Measurements from ENCODE around the gene ALDH16A1. TPM values are rescaled to one million over a fixed set of nuclear protein-coding genes. Genes with fewer than 3 reads are reported as not detected.

Gene ALDH16A1
- 2.2 and 2.8 TPM in 2 replicates for polyA plus RNA-seq

DNA sequence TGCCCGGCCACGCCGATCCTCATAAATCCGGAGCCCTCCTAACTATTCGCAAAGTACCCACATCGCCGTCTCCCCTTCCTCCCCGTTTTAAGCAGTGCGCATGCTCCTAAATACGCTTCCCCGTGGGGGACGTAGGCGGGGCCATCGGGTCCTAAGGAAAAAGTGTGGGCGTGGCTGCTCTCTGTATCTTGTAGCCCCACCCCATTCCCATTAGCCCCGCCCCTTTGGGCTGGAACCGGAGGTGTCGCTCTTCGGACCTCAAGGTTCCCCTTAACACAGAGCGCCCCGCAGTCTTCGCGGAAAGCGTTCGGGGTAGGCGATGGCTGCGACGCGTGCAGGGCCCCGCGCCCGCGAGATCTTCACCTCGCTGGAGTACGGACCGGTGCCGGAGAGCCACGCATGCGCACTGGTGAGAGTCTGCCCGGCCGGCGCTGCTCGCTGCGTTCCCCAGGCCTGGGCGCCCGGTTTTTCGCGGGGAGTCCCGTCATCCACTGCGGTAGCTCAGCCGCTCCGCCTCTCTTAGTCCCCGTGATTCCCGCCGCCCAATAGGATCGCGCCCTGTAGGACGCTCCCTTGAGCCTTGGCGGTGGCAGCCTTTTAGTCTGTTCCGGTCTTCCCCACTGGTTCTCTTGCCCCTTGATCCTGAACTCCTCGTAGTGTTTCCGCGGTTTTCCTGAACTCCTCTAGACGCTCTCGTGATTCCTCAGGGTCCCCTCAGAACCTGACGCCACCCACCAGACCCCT lies at the start of gene ALDH16A1:
ALDH16A1 (plus strand) TSS at position 213 of the 744 bp plus-strand sequence; CDS start at position 320, 107 bp downstream.

DNA sequence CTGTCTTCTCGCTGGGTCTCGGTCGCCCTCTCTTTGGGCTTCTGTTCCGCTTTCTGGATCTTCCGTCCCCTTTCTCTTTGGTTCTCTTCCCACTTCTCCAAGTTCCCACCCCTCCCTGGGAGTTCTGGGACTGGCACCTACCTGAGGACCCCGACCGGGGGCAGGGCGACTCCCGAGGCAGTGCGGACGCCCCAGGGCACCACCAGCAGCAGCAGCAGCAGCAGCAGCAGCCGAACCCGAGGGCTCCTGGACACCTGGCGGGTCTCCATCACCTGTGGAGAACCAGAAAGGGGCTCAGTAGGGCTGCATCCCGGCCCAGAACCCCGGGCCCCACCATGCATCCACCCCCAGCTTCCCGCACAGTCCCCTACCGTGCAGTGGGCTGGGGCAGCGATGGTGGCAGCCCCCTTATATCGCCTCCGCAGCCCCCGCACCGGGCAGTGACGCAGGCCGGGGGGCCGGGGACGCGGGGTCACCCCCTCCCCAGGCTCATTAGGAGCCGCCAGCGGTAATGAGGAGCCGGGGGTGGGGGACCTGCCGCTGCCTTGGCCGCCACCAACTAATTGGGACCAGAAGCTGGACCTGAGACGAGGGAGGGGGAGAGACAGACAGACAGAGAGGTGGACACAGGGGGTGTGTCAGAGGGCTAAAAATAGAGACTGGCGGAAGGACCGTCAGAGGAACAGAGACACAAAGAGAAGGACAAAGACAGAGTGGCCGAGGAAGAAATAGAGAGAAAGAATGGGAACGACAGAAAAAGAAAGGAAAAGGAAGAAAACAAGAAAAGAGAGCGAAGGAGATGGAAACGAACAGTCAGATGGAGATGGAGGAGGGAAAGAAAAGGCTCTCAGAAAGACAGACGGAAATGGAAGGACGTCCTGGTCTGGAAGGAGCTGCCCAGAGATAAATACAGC lies 29.7 kb upstream of the ALDH16A1 start, which contains the start of gene PTH2:
PTH2 (minus strand) TSS at position 371 of the 914 bp plus-strand sequence; CDS start at position 269, 102 bp downstream.

DNA sequence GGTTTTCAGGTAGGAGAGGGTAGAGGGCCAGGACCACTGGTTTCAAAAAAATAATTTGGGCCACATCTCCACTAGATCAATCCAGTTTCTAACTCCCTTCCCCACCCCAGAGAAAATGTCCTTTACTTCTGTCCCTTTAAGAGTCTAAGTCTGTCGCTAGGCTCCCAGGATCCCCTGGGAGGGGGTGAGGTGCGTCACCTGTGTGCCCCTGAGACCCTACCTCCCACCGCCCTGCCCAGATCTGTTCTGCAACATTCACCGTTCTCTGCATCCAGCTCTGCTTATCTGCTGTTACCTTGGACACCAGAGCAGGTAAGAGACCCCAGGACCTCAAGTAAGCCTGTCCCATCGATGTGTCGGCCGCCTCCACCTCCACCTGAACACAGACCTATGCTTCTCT lies 27.8 kb upstream of the ALDH16A1 start, which contains the start of gene GFY:
GFY (plus strand) TSS at position 211 of the 400 bp plus-strand sequence. CDS start 1,043 bp downstream, outside the sequence.

DNA sequence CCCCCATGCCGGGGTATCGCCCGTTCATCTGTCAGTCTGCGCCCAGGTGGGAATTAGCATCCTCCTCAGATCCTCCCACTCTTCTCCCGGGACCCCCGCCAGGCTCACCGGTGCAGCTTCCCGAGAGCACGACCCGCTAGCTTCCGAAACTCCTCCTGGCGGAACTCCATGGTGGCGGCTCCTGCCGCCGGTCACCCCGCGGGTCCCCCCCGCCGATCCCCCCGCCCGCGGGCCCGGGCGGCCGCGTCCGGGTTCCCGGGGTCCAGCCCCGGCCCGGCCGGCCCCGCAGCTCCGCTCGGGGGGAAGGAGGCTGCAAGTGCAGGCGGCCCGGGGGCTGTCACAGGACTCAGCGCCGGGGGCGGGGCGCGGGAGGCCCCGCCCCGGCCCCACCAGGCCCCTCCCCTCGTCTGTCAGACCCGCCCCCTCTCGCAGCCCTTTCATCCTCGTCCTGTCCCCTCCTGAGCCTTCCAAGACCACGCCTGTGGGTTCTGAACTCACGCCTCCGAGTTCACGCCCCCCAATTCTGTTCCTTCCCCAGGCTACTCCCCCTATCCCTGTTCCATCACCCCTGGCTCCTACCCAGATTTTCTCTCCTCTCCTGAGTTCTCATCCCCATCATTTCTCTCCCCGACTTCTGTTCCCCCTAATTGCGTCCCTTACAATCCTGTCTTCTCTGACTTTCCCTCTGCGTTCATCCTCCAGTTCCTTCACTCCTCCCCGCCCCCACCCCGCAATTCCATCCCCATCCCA lies 11.6 kb upstream of the ALDH16A1 start, which contains the start of gene SLC17A7:
SLC17A7 (minus strand) TSS at position 318 of the 750 bp plus-strand sequence; CDS start at position 170, 148 bp downstream.

DNA sequence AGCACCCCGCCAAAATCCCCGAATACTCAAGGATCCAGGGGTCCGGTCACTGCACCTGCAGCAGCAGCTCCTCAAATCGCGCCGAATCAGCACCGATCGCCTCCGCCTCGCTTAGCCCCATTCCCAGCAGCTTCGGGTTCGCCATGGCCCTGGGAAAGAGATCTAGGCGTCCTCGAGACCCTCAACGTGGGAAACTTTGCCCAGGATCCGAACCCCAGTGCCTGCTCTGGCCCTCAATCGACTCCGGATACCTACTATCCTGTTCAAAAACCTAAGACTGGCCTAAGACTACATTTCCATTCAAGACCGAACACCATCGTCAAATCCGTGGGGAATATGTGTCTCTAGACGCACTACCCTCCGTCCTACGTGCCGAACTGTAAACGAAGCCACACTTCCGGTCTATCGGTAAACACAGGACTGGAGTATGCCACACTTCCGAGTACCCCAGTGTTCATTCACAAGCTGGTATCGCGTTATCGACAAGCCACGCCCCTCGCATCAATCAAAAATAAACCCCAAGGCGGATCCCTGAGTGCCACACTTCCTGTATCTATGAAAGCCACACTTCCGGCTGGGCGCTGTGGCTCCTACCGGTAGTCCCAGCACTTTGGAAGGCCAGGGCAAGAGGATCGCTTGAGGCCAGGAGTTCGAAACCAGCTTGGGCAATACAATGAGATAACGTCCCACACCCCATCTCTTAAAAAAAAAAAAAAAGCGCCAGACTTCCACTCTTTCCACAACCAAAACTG lies 1.4 kb upstream of the ALDH16A1 start, which contains the start of gene PIH1D1:
PIH1D1 (minus strand) TSS at position 385 of the 752 bp plus-strand sequence; CDS start at position 145, 240 bp downstream.

DNA sequence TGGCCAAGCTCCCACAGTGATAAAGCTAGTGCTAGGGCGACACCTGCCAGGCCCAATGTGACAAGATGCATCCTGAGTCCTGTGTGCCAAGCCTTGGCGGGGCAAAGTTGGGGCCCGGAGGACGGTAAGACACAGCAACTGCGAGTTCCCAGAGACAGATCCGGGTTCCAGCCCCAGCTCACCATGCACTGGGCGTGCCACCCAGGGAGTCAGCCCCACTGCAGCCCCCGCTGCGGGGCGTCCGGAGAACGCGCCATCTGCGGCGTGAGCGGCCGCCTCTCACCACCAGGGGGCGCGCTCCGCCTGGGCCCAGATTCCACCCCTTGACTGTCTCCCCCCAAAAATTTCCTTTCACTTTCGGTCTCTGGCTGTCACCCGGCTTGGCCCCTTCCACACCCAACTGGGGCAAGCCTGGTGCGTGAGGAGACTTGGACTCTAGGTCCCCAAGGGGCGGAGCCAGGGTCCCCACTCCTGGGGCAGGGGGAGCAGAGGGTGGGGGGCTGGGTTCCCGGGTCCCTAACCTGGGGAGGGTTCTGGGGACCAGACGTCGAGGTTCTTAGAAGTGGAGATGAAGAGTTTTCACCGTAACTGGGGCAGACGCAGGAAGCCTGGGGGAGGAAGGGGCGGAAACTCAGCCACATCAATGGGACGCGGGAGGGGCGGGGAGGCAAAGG lies 21.0 kb downstream of the ALDH16A1 start, which contains the start of gene FLT3LG:
FLT3LG (plus strand) TSS at position 348 of the 674 bp plus-strand sequence. CDS start 425 bp downstream, outside the sequence.

DNA sequence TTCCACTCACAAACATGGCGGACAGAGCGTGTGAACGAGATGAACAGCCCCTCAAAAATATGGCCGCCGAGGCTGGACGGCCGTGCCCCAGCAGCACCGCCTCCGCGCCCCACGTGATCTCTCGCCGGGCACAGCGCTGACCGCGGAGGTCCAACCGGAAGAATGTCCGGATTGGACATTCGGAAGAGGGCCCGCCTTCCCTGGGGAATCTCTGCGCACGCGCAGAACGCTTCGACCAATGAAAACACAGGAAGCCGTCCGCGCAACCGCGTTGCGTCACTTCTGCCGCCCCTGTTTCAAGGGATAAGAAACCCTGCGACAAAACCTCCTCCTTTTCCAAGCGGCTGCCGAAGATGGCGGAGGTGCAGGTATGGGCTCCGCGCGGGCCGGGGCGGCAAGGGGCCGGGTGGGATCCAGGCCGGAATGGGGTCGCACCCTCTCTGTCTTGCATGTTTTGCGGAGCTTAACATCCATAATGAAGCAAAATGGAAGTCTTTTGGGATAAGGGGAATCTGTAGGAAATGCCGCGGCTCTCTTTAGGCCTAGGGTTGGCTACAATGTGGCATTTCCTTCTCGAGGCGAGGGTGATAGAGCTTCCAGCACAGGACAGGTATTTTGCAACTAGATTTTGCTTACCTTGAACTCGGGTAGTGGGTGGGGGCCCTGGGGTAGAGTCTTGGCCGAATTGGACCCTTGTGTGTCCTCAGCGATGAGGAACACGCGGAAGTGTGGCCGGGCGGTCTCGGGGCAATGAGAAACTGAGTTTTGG lies 34.4 kb downstream of the ALDH16A1 start, which contains the start of gene RPL13A:
RPL13A (plus strand) TSS at position 332 of the 769 bp plus-strand sequence; CDS start at position 354, 22 bp downstream.

Other genes with a start within 250 kb of the ALDH16A1 start
- 0.69 TPM in 1 of 2 replicates, not detected in the other for gene SLC6A16, start 128.0 kb upstream of the ALDH16A1 start, polyA plus RNA-seq
- 0.86 and 9.6 TPM in 2 replicates for gene CD37, start 117.8 kb upstream of the ALDH16A1 start, polyA plus RNA-seq
- gene TEAD2, start 90.8 kb upstream of the ALDH16A1 start, polyA plus RNA-seq, result 2.0 TPM in 1 of 2 replicates, not detected in the other
- gene DKKL1, start 89.3 kb upstream of the ALDH16A1 start, polyA plus RNA-seq, result not detected in 2 replicates
- not detected in 2 replicates for gene KASH5, start 65.0 kb upstream of the ALDH16A1 start, polyA plus RNA-seq
- not detected in 2 replicates for gene PTH2, start 29.8 kb upstream of the ALDH16A1 start, polyA plus RNA-seq
- 0.67 TPM in 1 of 2 replicates, not detected in the other for gene GFY, start 27.8 kb upstream of the ALDH16A1 start, polyA plus RNA-seq
- gene SLC17A7, start 11.7 kb upstream of the ALDH16A1 start, polyA plus RNA-seq, result 3.2 and 81.0 TPM in 2 replicates
- 6.2 and 14.4 TPM in 2 replicates for gene PIH1D1, start 1.4 kb upstream of the ALDH16A1 start, polyA plus RNA-seq
- gene FLT3LG, start 21.0 kb downstream of the ALDH16A1 start, polyA plus RNA-seq, result 1.0 TPM in 1 of 2 replicates, not detected in the other
- gene RPL13A, start 34.4 kb downstream of the ALDH16A1 start, polyA plus RNA-seq, result 290 and 308 TPM in 2 replicates
- 911 and 988 TPM in 2 replicates for gene RPS11, start 43.2 kb downstream of the ALDH16A1 start, polyA plus RNA-seq
- gene FCGRT, start 59.4 kb downstream of the ALDH16A1 start, polyA plus RNA-seq, result 1.3 and 1.9 TPM in 2 replicates
- not detected in 2 replicates for gene RCN3, start 74.8 kb downstream of the ALDH16A1 start, polyA plus RNA-seq
- gene NOSIP, start 127.3 kb downstream of the ALDH16A1 start, polyA plus RNA-seq, result 15.2 and 19.1 TPM in 2 replicates
- gene PRRG2, start 128.1 kb downstream of the ALDH16A1 start, polyA plus RNA-seq, result 0.17 TPM in 1 of 2 replicates, not detected in the other
- gene PRR12, start 138.0 kb downstream of the ALDH16A1 start, polyA plus RNA-seq, result 0.06 and 0.07 TPM in 2 replicates
- 2.0 and 3.0 TPM in 2 replicates for gene RRAS, start 186.9 kb downstream of the ALDH16A1 start, polyA plus RNA-seq
- 4.7 and 5.1 TPM in 2 replicates for gene SCAF1, start 189.0 kb downstream of the ALDH16A1 start, polyA plus RNA-seq
- 11.7 and 16.8 TPM in 2 replicates for gene IRF3, start 212.6 kb downstream of the ALDH16A1 start, polyA plus RNA-seq
- not detected in 2 replicates for gene BCL2L12, start 212.7 kb downstream of the ALDH16A1 start, polyA plus RNA-seq
- gene PRMT1, start 224.0 kb downstream of the ALDH16A1 start, polyA plus RNA-seq, result 11.1 and 12.9 TPM in 2 replicates
- gene ADM5, start 236.4 kb downstream of the ALDH16A1 start, polyA plus RNA-seq, result 0.71 and 1.7 TPM in 2 replicates
- gene CPT1C, start 237.9 kb downstream of the ALDH16A1 start, polyA plus RNA-seq, result 90.8 and 125 TPM in 2 replicates